ENCODE measurements around the gene TMUB1.

The TMUB1 gene

DNA sequence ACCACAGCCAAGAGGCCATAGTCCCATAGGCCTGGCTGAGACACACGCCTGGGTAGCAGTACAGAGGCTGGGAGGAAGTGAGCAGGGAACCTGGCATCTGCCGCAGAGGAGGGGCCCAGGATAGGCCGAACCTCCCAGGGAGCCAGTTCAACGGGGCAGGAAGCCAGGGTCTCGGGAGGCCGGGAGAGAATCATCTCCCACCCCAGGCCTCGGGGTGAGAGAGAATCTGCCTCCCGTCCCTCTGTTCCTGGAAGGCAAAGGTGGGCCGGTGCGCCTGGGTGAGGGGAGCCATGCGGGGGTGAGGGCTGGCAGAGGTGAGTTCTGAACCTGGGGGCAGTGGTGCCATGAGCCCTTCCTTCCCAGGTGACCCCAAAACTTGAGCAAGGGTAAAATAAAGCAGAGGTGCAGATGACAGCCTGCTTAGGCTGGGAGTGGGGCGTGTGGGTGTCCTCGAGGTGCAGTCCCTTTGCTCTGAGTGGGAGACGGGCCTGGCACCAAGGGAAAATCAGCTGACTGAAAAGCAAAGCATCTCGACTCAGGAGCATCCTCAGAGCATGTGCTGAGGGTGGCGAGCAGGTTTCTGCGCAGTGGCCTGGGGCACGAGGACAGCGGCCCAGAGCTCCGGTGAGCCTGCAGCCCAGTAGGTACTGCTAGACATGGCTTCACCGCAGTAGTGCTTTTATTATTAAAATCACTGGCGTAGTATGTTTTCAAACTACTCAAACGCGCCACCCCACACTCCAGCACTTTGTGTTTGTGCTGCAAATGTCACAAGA lies 18.5 kb upstream of the TMUB1 start:
- no peak for DNase-seq (ENCODE audit: low spot score)

DNA sequence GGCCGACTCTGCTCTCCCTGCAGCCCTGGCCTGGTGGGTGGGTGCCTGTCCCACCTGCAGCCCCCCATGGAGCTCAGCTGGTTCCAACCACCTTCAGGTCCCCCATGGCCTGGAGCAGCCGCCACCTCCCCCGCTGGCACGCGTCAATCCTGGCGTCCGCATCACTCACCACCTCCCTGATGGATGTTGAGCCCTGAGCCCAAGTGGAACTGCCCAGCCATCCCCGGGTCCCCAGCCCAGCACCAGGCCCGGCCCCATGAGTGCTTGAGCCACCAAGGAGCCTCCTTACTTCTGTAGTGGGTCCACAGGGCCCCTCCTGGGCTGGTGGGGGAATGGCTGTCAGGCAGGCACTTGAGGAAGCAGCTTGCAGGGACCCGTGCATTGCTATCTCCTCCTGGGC lies 17.6 kb upstream of the TMUB1 start:
- DNase-seq (ENCODE audit: low spot score) = no peak

DNA sequence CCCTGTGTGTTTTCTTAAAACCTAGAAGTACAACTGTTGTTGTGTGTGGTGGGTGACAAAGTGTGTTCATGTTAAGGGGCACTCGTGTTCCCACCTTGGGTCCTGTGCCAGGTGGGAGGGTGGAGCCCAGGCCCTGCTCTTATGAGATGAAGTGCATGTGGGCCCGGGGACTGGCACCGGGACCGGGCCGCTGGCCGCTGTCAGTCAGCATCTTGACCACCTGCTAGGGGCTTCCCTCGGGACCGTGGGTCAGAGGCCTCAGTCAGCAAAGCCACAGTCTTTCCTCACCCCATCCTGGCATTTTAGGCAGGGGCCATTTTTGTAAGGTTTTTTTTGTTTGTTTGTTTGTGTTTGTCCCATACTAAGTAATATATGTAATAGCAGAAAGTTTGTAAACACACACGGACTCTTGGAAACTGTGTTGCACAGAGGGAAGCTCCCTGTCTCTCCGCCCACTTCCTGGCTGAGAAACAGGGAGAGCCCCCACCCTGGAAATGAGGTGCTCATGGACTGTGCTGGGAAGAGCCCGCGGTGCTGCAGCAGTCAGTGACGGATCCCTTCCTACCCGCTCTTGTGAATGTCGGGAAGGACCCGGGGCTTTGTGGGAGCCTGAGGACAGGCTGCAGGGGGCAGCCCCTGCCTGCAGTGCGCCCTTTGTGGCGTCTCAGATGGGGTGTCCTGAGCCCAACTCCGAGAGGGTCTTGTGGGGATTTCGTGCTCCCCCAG lies 16.4 kb upstream of the TMUB1 start:
- DNase-seq (ENCODE audit: low spot score) = no peak

DNA sequence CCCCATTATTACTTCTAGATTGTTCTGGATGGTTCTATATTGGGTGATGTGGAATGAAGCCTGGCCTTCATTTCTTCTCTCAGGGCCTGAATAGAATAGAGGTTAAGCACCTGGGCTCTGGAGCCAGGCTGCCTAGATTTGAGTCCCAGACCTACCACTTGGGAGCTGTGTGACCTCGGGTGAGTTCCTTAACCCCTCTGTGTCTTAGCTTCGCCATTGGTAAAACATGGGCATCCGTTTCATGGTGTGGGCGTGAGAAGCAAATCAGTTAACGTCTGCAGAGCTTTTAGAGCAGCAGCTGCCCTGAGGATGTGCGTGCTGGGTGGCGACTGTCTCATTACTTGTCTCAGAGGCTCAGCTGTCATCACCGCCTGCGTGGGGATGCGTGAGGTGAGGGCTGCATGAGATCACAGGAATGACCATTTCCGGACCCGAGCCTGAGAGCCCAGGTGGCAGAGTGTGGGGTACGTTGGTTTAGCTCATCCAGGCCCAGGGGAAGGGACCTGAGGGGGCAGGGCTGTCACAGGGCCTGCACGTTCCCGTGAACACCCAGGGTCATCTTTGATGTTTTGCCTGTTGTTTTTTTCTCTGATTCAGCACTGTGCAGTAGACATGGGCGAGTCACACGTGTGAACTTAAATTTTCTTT lies 12.7 kb upstream of the TMUB1 start:
- no peak for DNase-seq (ENCODE audit: low spot score)

DNA sequence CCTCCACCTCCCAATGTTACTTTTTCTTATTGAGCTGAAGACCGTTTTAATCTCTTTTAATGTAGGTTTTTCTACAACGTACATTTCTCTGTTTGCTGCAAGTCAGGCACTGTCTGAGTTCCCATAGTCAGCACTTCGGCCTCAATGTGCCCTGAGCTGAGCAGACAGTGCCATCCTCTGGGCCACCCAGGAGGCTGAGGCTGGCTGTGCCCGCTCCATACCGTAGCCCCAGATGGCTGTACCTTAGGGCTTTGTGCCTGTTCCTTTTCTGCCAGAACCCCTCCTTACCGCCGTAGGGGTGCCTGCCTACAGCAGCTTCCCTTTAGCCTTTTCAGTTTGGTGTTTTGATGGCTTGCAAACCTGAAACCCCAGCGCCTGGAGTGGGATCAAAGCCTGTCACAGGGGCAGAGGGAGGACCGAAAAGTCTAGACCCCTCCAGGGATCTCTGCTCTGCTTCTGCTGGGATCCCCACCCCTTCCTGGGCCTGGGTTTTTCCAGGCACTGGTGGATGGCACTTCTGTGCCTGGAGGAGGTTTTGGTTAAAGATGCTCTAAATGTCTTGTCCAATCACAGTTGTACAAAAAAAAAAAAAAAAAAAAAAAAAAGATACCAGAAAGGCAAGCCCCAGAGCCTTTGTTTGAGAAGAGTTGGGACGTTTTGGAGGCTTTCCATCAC lies 12.0 kb upstream of the TMUB1 start:
- no peak for DNase-seq (ENCODE audit: low spot score)

DNA sequence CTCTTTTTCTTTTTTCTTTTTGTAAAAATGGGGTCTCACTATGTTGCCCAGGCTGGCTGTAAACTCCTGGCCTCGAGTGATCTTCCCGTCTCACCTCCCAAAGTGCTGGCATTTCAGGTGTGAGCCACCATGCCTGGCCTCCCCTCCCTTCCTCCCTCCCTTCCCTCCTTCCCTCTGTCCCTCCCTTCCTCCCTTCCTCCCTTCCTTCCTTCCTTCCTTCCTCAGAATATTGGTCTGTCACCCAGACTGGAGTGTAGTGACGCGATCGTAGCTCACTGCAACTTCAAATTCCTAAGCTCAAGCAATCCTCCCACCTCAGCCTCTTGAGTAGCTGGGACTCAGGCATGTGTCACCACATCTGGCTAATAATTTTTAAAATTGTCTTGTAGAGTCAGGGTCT lies 11.4 kb upstream of the TMUB1 start:
- DNase-seq (ENCODE audit: low spot score) = no peak

DNA sequence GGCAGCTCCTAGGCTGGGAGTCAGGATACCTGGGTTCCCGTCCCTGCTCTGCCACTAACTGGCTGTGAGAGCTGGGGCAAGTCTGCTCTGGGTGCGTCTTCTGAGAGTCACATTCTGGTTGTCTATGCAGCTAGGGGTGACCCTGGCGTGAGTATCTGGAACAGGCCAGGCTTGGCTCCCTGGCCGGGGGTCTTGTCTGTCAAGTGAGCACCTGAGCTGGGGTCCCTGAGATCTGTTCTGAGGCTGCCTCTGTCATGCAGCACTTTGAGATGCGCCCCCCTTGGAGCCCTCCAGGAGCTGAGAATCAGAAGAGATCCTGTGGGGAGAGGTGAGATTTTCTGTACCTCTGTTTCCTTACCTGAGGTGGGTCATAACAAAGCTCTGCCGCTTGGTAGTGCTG lies 10.5 kb upstream of the TMUB1 start:
- DNase-seq (ENCODE audit: low spot score) = no peak

DNA sequence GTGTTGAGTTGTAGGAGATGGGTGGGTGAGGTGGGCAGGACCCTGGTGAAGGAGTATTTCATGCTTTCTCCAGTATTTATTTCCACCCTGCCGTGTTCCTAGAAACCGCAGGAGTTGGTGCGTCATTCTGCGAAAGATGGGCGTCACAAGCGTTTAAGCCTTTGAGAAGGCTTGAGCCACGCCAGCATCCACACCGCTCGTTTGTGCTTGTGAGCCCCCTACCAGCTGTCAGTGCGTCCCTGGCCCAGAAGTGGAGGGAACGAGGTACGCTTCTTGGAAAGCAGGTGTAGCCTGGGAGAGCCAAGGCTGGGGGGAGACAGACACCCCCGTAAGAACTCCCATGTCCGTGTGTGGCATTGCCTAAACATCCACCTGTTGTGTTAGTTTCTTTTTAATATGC lies 8.7 kb upstream of the TMUB1 start:
- no peak for DNase-seq (ENCODE audit: low spot score)

DNA sequence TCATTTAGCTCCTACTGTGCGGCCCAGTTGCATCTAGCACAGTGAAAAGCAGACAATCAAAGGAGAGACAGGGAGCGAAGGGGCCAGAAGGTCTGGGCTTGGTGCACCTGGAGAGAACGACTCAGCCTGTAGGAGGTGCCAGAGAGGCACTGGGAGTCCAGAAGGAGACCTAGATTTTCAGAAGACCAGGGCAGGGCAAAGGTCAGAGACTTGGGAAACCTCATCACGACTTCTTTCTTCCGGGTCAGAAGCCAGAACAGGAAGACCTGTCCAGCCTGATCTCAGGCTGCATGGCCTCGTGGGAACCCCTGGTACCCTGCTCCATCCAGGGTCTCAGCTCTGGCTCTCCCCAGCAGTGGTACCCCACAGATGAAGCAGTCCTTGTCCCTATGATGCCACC lies 8.1 kb upstream of the TMUB1 start:
- no peak for DNase-seq (ENCODE audit: low spot score)

DNA sequence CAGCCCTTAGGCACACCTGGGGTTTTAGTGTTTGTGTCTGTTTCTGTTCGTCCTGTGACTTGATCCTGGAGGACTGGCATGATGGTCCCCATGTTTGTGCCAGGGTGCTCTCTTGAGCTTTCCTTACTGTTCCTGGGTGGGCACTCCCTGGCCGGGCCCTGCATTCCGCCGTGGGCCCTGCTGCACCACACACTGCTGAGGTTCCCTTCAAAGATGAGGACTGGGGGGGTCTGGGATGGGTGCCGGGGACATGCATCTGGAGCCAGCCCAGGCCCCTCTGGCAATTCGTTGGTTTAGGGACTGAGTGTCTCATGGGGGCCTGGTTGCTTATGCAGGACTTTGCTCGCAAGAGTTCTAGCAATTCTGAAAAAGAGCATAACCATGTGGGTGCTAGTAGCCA lies 7.7 kb upstream of the TMUB1 start:
- DNase-seq (ENCODE audit: low spot score) = no peak

DNA sequence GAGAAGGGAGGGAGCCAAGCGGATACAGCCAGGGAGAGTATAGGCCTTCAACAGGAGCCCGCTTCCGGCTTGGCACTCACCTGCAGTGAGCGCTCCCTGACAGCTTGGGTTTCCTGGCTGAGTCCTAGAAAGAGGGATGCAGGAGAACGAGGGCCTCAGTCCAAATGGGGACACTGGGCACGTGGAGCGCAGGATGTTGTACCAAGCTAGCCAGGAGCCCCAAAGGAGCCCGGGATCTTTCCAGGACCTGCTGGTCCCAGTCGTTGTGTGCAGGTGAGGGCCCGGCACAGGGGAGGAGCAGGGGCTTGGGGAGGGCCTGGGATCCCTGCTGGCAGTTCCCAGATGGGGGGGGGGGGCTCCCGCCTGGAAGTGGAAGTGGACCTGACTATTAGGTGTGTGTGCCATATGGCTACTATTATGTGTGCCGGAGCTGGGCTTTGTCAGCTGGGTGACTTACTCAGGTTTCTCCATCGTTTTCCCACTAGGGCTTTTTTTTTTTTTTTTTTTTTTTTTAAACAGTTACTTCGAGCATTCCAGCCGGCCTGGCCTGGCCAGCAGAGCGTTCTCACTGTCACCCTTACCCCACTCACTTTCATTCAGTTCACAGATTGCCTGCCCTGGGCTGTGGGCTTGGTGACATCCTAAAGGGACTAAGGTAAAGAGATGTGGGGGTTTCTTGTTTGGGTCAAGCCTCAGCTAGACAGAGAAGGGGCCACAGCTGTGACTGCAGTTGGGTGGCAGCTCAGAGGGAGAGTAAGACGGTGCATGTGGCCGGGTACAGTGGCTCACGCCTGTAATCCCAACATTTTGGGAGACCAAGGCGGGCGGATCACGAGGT lies 6.8 kb upstream of the TMUB1 start:
- DNase-seq (ENCODE audit: low spot score) = no peak

DNA sequence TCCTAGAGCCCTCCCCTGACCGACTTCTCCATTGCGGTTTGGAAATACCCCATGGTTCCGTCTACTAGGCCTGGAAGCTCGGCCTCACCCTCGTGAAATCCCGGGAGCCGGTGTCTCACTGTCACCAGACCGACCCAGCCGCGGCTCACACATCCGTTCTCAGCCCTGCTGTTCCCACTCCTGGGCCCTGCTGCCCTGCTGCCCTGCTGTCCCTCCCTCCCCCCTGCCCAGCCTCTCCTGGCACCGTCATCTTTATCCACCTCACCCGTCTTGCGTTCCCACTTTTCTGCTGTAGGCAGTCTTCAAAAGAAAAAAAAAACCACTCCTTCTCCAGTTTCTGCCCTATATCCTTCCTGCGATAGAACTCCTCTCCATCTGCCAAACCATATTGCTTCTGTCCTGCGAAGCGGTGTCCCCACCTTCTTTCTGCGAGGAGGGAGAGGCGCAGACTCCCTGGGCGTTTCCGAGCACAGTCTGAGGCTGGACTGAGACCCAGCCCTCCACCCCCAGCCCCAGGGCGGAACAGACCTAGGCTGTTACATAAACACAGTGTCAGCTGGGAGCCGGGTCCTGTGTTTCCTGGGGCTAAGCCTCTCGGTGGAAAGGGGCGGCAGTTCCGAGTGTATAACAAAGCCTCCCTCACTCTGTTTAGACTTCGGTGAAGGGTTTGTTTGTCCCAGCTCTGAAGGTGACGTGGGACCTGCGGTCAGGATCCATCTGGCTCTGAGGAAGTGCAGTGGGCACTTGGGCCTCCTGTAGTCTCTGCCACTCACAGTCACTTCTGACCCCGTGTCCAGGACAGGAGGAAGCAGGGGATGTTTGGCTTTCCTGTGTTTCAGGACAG lies 5.8 kb upstream of the TMUB1 start:
- no peak for DNase-seq (ENCODE audit: low spot score)

DNA sequence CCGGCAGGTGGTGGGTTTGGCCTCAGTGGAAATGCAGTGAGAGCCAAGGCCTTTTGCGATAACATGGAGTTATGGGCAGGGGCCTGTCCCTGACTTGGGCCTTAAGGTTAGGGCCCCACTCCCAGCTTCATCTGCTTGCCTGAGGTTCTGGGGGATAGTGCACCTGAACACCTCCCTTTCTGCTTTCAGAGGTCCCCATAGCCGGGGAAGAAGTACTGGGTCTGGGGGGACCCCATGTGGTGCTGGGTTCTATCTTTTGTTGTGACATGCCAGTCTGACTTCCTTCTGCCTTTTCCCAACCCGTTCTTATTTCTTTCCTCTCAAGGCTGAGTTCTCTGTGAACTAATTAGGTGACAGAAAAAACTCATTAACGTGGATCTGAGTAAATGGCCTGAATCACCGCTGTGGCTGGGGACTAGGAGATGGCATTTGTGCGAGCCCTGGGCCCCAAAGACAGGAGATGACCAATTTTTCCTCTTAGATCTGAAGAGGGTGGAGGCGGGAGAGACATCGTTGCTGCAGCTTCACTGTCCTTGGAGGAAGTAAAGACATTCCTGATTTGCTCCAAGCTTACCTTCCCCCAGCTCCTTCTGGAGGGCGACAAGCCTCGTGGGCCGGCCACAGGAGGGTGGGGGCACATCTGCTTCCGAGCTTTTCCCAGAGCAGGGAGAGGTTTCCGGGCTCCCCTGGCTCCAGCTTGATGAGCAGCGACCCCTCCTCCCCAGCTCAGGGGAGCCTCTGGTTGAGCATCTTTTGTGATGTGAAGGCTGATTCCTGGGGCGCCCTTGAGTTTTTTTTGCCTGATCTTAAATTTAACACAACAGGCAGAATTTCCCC lies 4.9 kb upstream of the TMUB1 start:
- no peak for DNase-seq (ENCODE audit: low spot score)

DNA sequence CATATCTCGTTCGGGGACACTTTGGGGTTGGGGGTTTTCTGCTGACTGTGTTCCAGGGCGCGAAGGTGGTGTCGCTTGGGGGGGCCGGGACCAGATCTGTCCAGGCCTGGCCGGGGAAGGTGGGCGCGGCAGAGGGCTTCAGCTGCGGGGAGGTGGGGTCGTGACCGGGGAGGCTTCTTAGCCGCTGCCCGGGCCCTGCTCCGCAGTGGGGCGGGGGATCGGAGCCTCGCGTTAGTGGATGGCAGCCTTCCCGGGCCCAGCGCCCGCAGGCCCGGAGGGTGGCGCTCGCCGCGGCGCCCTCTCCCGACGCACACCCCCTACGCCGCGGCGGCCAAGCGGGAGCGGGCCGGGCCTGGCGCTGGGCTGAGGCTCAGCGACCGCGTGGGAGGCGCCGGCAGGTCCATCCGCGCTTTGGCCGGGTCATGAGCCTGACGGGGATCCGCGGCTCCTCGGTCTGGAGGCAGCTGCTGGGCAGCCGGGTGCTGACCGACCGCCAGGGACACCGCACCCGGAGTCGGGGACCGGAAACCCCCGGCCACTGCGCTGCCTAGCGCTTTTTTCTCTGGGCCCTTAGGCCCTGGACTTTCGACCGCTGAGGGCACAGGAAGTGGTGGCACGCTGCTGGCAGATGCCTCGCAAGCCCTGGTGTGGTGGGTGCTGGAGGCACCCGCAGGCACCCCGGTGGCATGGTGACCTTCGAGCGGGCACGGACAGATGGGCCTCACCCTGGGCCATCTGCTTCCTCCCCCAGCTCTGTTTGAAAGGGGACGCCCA lies 4.1 kb upstream of the TMUB1 start:
- no peak for DNase-seq (ENCODE audit: low spot score)

DNA sequence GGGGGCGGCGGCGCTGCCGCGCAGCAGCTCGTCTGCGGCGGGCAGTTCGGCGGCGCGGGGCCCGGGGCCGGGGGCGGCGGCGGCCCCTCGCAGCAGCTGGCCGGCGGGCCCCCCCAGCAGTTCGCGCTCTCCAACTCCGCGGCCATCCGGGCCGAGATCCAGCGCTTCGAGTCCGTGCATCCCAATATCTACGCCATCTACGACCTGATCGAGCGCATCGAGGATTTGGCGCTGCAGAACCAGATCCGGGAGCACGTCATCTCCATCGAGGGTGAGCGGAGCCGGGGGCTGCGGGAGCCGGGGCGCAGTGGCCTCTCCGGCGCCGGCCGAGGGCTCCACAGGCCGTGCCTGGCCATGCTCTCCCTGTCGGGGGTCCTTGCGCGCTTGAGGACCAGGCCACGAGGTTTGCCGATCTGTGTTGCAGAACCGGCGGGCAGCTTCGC lies 3.5 kb upstream of the TMUB1 start:
- no peak for DNase-seq (ENCODE audit: low spot score)

DNA sequence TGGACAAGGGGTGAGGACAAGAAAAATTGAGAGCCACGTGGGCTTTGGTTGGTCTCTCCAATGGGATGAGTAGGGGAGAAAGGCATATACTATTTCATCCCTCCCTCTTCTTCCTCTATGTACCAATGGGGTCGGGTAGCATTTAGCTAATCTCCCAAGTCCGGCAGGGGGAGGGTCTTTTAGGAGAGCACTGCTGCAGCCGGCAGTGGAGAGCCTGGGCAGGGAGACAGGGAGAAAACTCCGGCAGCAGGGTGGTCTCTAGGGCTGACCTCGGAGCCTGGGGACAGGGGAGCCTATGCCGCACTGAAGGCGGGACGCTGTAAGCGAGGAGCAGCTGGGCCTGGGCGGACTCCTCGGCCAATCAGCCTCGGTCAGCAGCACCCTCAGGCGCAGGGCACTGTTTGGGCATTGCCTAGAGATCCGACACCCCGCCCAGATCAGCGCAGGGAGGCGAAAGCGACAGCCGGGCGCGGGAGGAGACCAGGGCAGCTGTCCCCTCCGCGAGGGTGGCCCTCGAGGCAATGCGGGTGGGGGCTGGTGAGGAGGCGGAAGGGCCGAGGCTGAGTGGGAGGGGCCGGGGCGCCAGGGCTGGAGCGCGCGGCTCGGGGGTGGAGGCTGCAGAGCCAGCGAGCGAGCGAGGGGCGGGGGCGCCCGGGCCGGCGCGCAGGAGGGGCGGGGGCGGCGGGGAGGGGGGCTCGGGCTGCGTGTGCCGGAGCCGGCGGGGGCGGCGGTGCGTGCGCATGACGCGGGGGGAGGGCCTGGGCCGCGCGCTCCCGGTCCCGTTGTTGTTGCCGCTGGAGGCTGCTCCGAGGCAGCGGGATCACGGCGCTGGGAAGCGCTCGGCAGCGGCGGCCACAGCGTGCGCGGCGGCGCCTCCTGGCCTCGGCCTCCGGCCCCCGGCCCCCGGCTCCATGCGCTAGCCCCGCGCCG lies 2.7 kb upstream of the TMUB1 start, which contains the start of gene AGAP3:
AGAP3 (plus strand) TSS at position 785 of the 930 bp plus-strand sequence. CDS start 267 bp downstream, outside the sequence.
- DNase-seq (ENCODE audit: low spot score) = peak; percentile 58

DNA sequence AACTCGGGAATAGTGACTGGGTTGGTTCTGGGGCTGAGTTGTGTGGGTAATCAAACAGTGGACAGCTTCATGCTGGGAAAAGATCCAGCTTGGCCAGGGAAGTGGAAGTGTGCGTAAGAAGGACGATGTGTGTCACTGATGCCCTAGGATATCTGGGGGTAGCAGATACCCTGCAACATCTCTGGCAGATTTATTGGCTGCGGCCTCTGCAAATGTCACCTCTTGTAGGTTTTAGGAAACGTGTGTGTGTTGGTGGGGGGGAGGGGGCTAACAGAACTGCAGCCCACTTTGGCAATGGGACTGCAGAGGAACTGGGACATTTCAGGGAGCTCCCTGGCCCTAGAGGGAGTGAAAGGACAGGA lies 2.0 kb upstream of the TMUB1 start:
- no peak for DNase-seq (ENCODE audit: low spot score)

DNA sequence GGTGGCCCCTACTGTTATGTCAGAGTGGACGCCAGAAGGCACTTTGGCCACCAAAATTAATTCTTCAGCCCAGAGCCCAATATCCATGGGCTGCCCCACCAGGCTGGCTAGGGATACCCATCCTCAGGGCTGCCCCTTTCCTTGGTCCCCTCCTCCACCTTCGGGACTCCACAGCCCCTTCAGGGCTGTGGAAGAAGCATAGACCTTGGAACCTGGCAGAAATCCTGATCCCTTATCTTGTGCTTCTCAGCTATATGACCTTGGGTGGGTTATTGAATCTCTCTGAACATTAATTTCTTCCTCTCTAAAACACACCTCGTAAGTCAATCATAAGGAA lies 499 bp upstream of the TMUB1 start:
- DNase-seq (ENCODE audit: low spot score) = no peak

Data from germinal center (tissue), 1 donor.